ENCODE data around the gene MAP4. TPM values are rescaled to one million over a fixed set of nuclear protein-coding genes. Genes with fewer than 3 reads are reported as not detected.

The MAP4 gene
- total and polyA plus RNA-seq, 2 of the 13 experiments (the other 11 are each of a cell fraction or from before 2014, with no cell fraction given), result 33.1 to 38.7 TPM

- TF ChIP-seq ZNF142 (CRISPR knock-in tag; IDR thresholded peaks at IDR 0.05), result no peak
- TF ChIP-seq ZBTB20 (CRISPR knock-in tag; IDR thresholded peaks at IDR 0.05; ENCODE audit: borderline replicate concordance, low read depth), result no peak
- no peak for TF ChIP-seq ZNF276 (CRISPR knock-in tag; IDR thresholded peaks at IDR 0.05; ENCODE audit: low read depth)
- TF ChIP-seq ZC3H4 (CRISPR knock-in tag; IDR thresholded peaks at IDR 0.05; ENCODE audit: borderline replicate concordance), result no peak
- no peak for TF ChIP-seq PRDM10 (CRISPR knock-in tag; IDR thresholded peaks at IDR 0.05; ENCODE audit: low read depth)
- TF ChIP-seq FUBP1 (CRISPR knock-in tag; IDR thresholded peaks at IDR 0.05; ENCODE audit: borderline replicate concordance), result no peak
- TF ChIP-seq DMAP1 (CRISPR knock-in tag; IDR thresholded peaks at IDR 0.05), result no peak
- TF ChIP-seq NFKB2 (CRISPR knock-in tag; IDR thresholded peaks at IDR 0.05; ENCODE audit: borderline replicate concordance), result no peak
- TF ChIP-seq ZSCAN12 (CRISPR knock-in tag; IDR thresholded peaks at IDR 0.05), result no peak
- TF ChIP-seq GLMP (CRISPR knock-in tag; IDR thresholded peaks at IDR 0.05; ENCODE audit: borderline replicate concordance), result no peak
- no peak for TF ChIP-seq ZNF619 (CRISPR knock-in tag; IDR thresholded peaks at IDR 0.05)
- TF ChIP-seq ISL2 (CRISPR knock-in tag; IDR thresholded peaks at IDR 0.05), result peak; percentile 83
- TF ChIP-seq ZNF792 (CRISPR knock-in tag; IDR thresholded peaks at IDR 0.05), result no peak; the same call in 1 of the 2 replicates
- TF ChIP-seq U2AF2 (IDR thresholded peaks at IDR 0.05; ENCODE audit: low read depth, low read length), result no peak
- no peak for TF ChIP-seq PAWR (CRISPR knock-in tag; IDR thresholded peaks at IDR 0.05; ENCODE audit: borderline replicate concordance)
- TF ChIP-seq FOXC1 (CRISPR knock-in tag; IDR thresholded peaks at IDR 0.05; ENCODE audit: borderline replicate concordance), result no peak
Measured at GRCh38 chr3:47954567-47954966, 61.6 kb downstream of the MAP4 start (continued).
